DOHH2 (cell line): ENCODE results near the gene DNAJC21.

Source experiments
- CTCF ChIP-seq: fragments of 200-600 bp; sonication (generic); IDR thresholded peaks from one replicate; pipeline ENCODE4 v1.5.1; 2014; ENCODE audit warnings: antibody characterized with exemption, mild to moderate bottlenecking, low read depth, low read length; ENCODE audit not compliant: poor library complexity, severe bottlenecking
- EZH2phosphoT487 ChIP-seq: fragments of 200-600 bp; sonication (generic); IDR thresholded peaks from 2 replicates; pipeline ENCODE4 v1.6.1; 2017; ENCODE audit warnings: borderline replicate concordance, mild to moderate bottlenecking, antibody characterized with exemption, low read length, moderate library complexity, mixed read lengths

GRCh38 chr5:34991486-34992238 lies 62.3 kb downstream of the DNAJC21 start:
- no peak for TF ChIP-seq CTCF
- no peak for TF ChIP-seq EZH2phosphoT487
